ENCODE measurements around the gene RNLS. TPM values are rescaled to one million over a fixed set of nuclear protein-coding genes. Genes with fewer than 3 reads are reported as not detected.

The RNLS gene
- total RNA-seq, 2 experiments from 2014 or later: 1.2 to 1.8 TPM

GRCh38 chr10:88526501-88527105 lies 56.5 kb downstream of the RNLS start:
- no peaks in the 10 kb centered on the region for H3K36me3 Mint-ChIP-seq (ENCODE audit: low read depth)
- no peak overlapping the region for H3K27ac Mint-ChIP-seq
- POLR2A ChIA-PET: no interaction called here
- no peak for DNase-seq
- H3K4me3 Mint-ChIP-seq: no peak overlapping the region
- CTCF ChIA-PET: no interaction called here
- peaks cover 4% of the 10 kb centered on the region for H3K27me3 Mint-ChIP-seq
- H3K9me3 Mint-ChIP-seq: no peaks in the 10 kb centered on the region
- H3K4me1 Mint-ChIP-seq: no peaks in the 10 kb centered on the region

- ChIA-PET POLR2A (no interaction called here), CTCF (no interaction called here)
- Mint-ChIP-seq H3K27ac (no peak overlapping the region), H3K4me3 (no peak overlapping the region), H3K27me3 (no peaks in the 10 kb centered on the region), H3K36me3 (ENCODE audit: low read depth) (no peaks in the 10 kb centered on the region), H3K4me1 (no peaks in the 10 kb centered on the region), H3K9me3 (no peaks in the 10 kb centered on the region)
- DNase-seq: no peak
Observed at GRCh38 chr10:88525371-88526069, 57.6 kb downstream of the RNLS start.

- ChIA-PET POLR2A (no interaction called here), CTCF (interaction anchor here (0.6 to 1.1 kb wide), 2 partner anchors 36 to 135 kb away, joined by 3 read pairs; no protein-coding TSS in a partner anchor)
- Mint-ChIP-seq H3K4me3 (no peak overlapping the region), H3K27me3 (peaks cover 3% of the 10 kb centered on the region), H3K36me3 (ENCODE audit: low read depth) (no peaks in the 10 kb centered on the region), H3K9me3 (no peaks in the 10 kb centered on the region), H3K4me1 (no peaks in the 10 kb centered on the region), H3K27ac (no peak overlapping the region)
- no peak for DNase-seq
Observed at GRCh38 chr10:88523739-88524400, 59.2 kb downstream of the RNLS start.

- no peaks in the 10 kb centered on the region for H3K9me3 Mint-ChIP-seq
- H3K36me3 Mint-ChIP-seq (ENCODE audit: low read depth): no peaks in the 10 kb centered on the region
- H3K4me3 Mint-ChIP-seq: no peak overlapping the region
- no peak for DNase-seq
- ChIA-PET CTCF (interaction anchor here (0.6 kb wide), 1 partner anchor 288 kb away, joined by 3 read pairs; no protein-coding TSS in a partner anchor), POLR2A (no interaction called here)
- H3K27ac Mint-ChIP-seq: no peak overlapping the region
- peaks cover 6% of the 10 kb centered on the region for H3K27me3 Mint-ChIP-seq
- no peaks in the 10 kb centered on the region for H3K4me1 Mint-ChIP-seq
Observed at GRCh38 chr10:88522715-88523114, 60.4 kb downstream of the RNLS start.

- no peak for DNase-seq
- no peaks in the 10 kb centered on the region for H3K9me3 Mint-ChIP-seq
- POLR2A ChIA-PET: no interaction called here
- no peaks in the 10 kb centered on the region for H3K4me1 Mint-ChIP-seq
- H3K4me3 Mint-ChIP-seq: no peak overlapping the region
- H3K36me3 Mint-ChIP-seq (ENCODE audit: low read depth): no peaks in the 10 kb centered on the region
- H3K27ac Mint-ChIP-seq: no peak overlapping the region
- H3K27me3 Mint-ChIP-seq: peaks cover 6% of the 10 kb centered on the region
- CTCF ChIA-PET: interaction anchor here (1.3 kb wide), 1 partner anchor 14 kb away, joined by 4 read pairs; no protein-coding TSS in a partner anchor
Observed at GRCh38 chr10:88521791-88522190, 61.3 kb downstream of the RNLS start.

GRCh38 chr10:88515235-88515634 lies 67.9 kb downstream of the RNLS start:
- no peak for DNase-seq
- Mint-ChIP-seq H3K4me3 (no peak overlapping the region), H3K4me1 (no peaks in the 10 kb centered on the region), H3K27me3 (peaks cover 6% of the 10 kb centered on the region), H3K36me3 (ENCODE audit: low read depth) (no peaks in the 10 kb centered on the region), H3K27ac (no peak overlapping the region), H3K9me3 (peaks cover 4% of the 10 kb centered on the region)
- POLR2A ChIA-PET: no interaction called here
- CTCF ChIA-PET: no interaction called here

- H3K9me3 Mint-ChIP-seq: peaks cover 4% of the 10 kb centered on the region
- H3K4me3 Mint-ChIP-seq: no peak overlapping the region
- no peaks in the 10 kb centered on the region for H3K27me3 Mint-ChIP-seq
- no peak for DNase-seq
- no peak overlapping the region for H3K27ac Mint-ChIP-seq
- ChIA-PET CTCF (no interaction called here), POLR2A (no interaction called here)
- H3K4me1 Mint-ChIP-seq: no peaks in the 10 kb centered on the region
- H3K36me3 Mint-ChIP-seq (ENCODE audit: low read depth): no peaks in the 10 kb centered on the region
Observed at GRCh38 chr10:88512599-88512998, 70.5 kb downstream of the RNLS start.

GRCh38 chr10:88508796-88509195 lies 74.3 kb downstream of the RNLS start:
- H3K4me1 Mint-ChIP-seq: no peaks in the 10 kb centered on the region
- no peaks in the 10 kb centered on the region for H3K9me3 Mint-ChIP-seq
- ChIA-PET POLR2A (no interaction called here), CTCF (no interaction called here)
- H3K27me3 Mint-ChIP-seq: peaks cover 10% of the 10 kb centered on the region
- H3K27ac Mint-ChIP-seq: no peak overlapping the region
- no peaks in the 10 kb centered on the region for H3K36me3 Mint-ChIP-seq (ENCODE audit: low read depth)
- no peak for DNase-seq
- no peak overlapping the region for H3K4me3 Mint-ChIP-seq

- H3K36me3 Mint-ChIP-seq (ENCODE audit: low read depth): no peaks in the 10 kb centered on the region
- H3K27me3 Mint-ChIP-seq: peaks cover 10% of the 10 kb centered on the region
- no peak overlapping the region for H3K4me3 Mint-ChIP-seq
- ChIA-PET CTCF (interaction anchor here (1.6 to 1.7 kb wide), 2 partner anchors 11 to 14 kb away, joined by 4 to 7 read pairs; no protein-coding TSS in a partner anchor), POLR2A (no interaction called here)
- no peaks in the 10 kb centered on the region for H3K4me1 Mint-ChIP-seq
- no peak for DNase-seq
- no peak overlapping the region for H3K27ac Mint-ChIP-seq
- H3K9me3 Mint-ChIP-seq: no peaks in the 10 kb centered on the region
Observed at GRCh38 chr10:88507826-88508453, 75.2 kb downstream of the RNLS start.

- CTCF ChIA-PET: interaction anchor here (1.6 to 1.7 kb wide), 2 partner anchors 12 to 14 kb away, joined by 4 to 7 read pairs; no protein-coding TSS in a partner anchor
- Mint-ChIP-seq H3K4me1 (no peaks in the 10 kb centered on the region), H3K9me3 (peaks cover under 1% of the 10 kb centered on the region), H3K27ac (no peak overlapping the region), H3K4me3 (no peak overlapping the region), H3K27me3 (peaks cover 10% of the 10 kb centered on the region), H3K36me3 (ENCODE audit: low read depth) (no peaks in the 10 kb centered on the region)
- POLR2A ChIA-PET: no interaction called here
- no peak for DNase-seq
Observed at GRCh38 chr10:88507404-88507803, 75.7 kb downstream of the RNLS start.

- H3K27me3 Mint-ChIP-seq: peaks cover 10% of the 10 kb centered on the region
- H3K27ac Mint-ChIP-seq: no peak overlapping the region
- H3K36me3 Mint-ChIP-seq (ENCODE audit: low read depth): no peaks in the 10 kb centered on the region
- H3K9me3 Mint-ChIP-seq: peaks cover 2% of the 10 kb centered on the region
- DNase-seq: no peak
- CTCF ChIA-PET: no interaction called here
- POLR2A ChIA-PET: no interaction called here
- H3K4me1 Mint-ChIP-seq: no peaks in the 10 kb centered on the region
- H3K4me3 Mint-ChIP-seq: no peak overlapping the region
Observed at GRCh38 chr10:88505680-88506215, 77.4 kb downstream of the RNLS start.

- Mint-ChIP-seq H3K9me3 (peaks cover 2% of the 10 kb centered on the region), H3K4me3 (no peak overlapping the region), H3K4me1 (no peaks in the 10 kb centered on the region), H3K27ac (no peak overlapping the region), H3K27me3 (peaks cover 10% of the 10 kb centered on the region), H3K36me3 (ENCODE audit: low read depth) (no peaks in the 10 kb centered on the region)
- ChIA-PET POLR2A (no interaction called here), CTCF (no interaction called here)
- no peak for DNase-seq
Observed at GRCh38 chr10:88505265-88505664, 77.9 kb downstream of the RNLS start.

- ChIA-PET POLR2A (no interaction called here), CTCF (no interaction called here)
- DNase-seq: no peak
Observed at GRCh38 chr10:88500656-88501055, 82.5 kb downstream of the RNLS start.

More at GRCh38 chr10:88500656-88501055, 82.5 kb downstream of the RNLS start:
- Mint-ChIP-seq H3K4me1 (peaks cover 5% of the 10 kb centered on the region), H3K36me3 (ENCODE audit: low read depth) (no peaks in the 10 kb centered on the region), H3K9me3 (peaks cover 2% of the 10 kb centered on the region), H3K27ac (no peak overlapping the region), H3K4me3 (no peak overlapping the region), H3K27me3 (peaks cover 15% of the 10 kb centered on the region)
